GM19452 (cell line): ENCODE results near the gene CPT1A.
A peak's percentile ranks its signal among the peaks of the same experiment; 100 is the strongest.

Experiments
- ATAC-seq: cut with Tn5 transposase; IDR thresholded peaks from one replicate; pipeline ENCODE4 v1.9.1; 2021; ENCODE audit not compliant: unreplicated experiment

The CPT1A gene

GRCh38 chr11:68854273-68854958 is 12.7 kb upstream of the CPT1A start:
- ATAC-seq, result no peak

DNA sequence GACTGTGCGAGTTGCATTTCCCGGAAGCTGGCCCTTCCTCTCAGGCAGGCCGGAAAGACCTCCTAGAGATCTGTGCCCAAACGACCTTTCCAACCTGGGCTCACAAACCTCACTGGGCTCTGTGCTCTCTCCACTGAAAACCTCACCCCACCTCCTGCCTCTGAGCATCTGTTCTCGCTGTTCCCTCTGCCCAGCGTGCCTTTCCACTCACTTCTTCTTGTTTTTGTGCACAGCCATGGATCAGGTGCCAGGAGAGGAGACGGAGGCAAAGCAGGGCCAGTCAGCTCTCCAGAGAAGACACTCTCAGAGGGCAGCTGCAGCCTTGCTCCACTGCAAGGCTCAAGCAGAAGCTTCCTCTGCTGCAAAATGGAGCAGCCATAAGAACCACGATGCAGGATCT is 10.9 kb upstream of the CPT1A start:
- no peak for ATAC-seq

GRCh38 chr11:68848429-68848828 is 6.7 kb upstream of the CPT1A start:
- ATAC-seq, result no peak

GRCh38 chr11:68847395-68847794 is 5.7 kb upstream of the CPT1A start:
- ATAC-seq, result no peak

GRCh38 chr11:68845351-68846002 is 3.8 kb upstream of the CPT1A start:
- no peak for ATAC-seq

DNA sequence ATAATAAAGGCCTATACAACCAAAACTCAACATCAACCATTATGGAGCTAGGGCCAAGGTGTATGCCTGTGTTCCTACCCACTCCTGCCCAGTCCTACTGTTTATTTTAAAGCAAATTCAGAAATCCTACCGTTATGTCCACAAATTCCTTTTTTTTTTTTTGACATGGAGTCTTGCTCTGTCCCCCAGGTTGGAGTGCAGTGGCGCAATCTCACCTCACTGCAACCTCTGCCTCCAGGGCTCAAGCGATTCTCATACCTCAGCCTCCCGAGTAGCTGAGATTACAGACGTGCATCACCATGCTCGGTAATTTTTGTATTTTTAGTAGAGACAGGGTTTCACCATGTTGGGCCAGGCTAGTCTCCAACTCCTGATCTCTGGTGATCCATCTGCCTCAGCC is 3.1 kb upstream of the CPT1A start:
- no peak for ATAC-seq

DNA sequence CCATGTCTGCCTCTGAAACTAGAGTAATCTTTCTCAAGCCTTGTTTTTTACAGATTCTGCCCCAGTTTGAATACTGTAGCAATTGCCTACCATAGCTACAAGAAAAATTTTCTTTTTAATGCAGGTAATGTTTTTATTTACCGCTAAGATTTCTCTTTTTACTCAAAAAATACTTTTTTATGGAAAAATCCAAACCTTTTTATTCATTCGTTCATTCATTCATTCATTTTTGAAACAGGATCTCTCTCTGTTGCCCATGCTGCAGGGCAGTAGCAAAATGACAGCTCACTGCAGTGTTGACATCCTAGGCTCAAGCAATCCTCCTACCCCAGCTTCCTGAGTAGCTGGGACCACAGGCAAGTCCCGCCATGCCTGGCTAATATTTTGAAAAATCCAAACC is 2.7 kb upstream of the CPT1A start:
- no peak for ATAC-seq

GRCh38 chr11:68843703-68844312 is 2.1 kb upstream of the CPT1A start:
- ATAC-seq, result peak; percentile 40

DNA sequence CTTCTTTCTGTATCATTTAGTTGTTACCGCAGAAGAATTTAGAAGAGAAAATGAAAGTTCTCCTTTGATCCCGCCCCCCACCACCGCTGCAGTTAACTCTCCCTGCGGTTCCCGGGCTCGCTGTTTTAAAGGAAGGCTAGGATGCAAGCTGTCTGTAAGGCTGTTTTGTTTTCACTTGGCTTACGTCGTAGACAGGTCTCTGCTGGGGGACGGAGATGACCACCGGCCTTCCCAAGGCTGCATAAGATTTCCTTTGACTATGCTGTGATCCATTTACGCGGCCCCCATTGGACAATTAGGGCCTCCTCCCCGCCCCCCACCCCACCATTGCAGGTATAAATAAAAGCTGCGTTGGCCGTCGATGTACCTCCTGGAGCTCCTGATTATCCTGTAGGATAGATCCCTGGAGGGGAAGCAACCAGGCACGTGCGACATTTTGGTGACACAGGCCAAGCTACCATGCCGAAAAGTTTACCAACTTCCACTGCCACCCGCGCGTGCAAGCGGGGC is 1.4 kb upstream of the CPT1A start:
- ATAC-seq, result no peak

DNA sequence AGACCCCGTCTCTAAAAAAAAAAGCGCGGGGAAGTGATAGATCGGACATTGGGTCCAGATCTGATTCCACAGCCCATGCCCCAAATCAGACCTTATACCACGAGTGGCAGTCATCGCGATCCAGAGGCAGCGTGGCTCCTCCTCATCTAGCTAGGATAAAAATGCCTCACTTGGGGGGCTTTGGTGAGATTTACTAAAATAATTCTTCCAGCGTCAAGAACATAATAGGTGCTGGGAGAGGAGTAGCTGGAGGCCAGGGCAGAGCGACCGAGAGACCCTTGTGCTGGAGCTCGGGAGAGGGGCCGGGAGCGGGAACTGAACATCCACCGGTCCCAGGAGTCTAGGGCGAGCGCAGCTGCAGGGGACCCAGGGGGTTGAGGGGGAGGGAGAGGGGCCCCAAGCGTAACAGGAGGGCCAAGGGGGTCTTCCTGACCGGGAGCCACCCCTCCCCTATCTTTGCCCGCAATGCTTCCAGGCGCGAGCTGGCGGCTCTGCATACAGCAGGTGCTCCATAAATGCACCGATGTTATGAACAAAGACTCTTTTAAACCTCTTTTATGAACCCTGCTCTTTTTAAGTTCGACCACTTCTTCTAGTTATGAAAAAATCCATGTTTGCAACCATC is 823 bp upstream of the CPT1A start:
- ATAC-seq, result no peak

DNA sequence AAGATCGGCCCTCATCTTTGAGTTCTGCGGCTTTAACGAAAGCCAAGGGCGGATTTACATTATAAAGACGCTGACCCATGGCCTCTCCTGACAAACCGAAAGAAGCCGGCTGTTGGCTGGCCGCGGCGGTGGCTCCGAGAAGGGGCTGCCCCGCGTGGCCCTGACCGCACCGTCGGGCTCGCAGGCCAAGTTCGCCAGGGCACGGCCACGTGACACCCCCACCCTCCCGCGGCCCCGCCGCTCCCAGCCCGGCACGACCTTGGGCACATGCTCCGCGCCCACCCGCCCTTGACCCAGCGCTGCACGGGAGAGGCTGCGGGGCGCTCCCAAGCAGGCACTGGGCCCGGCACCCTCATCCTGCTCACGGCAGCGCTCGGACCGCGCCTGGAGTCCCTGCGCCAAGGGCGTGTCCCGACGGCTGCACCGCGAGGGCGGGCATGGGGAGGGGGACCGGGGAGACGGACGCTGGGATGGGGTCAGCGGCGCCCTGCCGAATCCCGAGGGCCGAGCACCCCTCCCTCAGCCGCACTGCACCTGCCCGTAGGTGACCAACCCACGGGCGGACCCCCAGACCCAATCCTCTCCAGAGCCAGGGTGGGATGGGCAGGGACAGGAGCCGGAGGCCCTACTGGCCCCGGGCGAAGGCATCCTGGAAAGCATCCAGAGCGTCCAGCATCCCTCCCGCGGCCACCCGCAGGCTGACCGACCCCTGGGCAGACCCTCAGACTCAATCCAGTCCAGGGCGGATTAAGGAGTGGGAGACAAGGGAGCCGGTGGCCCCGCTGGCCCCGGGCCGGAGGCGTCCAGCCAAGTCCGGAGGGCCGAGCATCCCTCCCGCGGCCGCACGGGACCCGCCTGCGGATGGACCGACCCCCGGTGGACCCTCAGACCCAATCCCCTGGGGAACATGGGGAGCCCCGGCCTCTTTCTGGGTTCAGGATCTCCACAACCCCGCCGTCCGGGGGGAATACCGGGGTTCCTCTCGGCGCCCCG is 759 bp downstream of the CPT1A start:
- ATAC-seq, result no peak

- ATAC-seq, result no peak
Observed at GRCh38 chr11:68839911-68840641, 1.6 kb downstream of the CPT1A start.

- peak; percentile 35 for ATAC-seq
Observed at GRCh38 chr11:68839054-68839865, 2.5 kb downstream of the CPT1A start.

GRCh38 chr11:68838572-68838964 is 3.1 kb downstream of the CPT1A start:
- ATAC-seq, result no peak

GRCh38 chr11:68837583-68838571 is 3.8 kb downstream of the CPT1A start:
- no peak for ATAC-seq

GRCh38 chr11:68835749-68836148 is 6.0 kb downstream of the CPT1A start:
- no peak for ATAC-seq

DNA sequence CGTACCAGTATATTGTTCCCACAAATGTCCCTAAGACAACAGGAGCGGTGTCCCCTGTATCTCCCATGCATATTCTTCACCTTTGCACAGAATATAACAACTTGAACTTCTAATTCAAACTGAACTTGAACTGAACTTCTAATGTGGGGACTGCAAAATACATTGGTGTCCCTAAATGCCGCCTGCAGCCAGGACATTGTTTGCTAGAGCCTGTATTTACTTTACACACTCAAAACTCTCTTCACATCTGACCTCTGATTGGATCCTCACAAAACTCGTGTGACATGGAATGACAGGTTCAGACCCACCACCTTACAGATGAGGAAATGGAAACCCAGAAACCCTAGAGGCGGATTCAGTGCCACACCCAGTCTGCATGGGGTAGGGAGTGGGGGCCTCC is 6.4 kb downstream of the CPT1A start:
- no peak for ATAC-seq
